ENCODE data around the gene FASN. TPM values are rescaled to one million over a fixed set of nuclear protein-coding genes. Genes with fewer than 3 reads are reported as not detected.

FASN gene
- polyA plus RNA-seq, 1 experiment, result 11.3 TPM

DNA sequence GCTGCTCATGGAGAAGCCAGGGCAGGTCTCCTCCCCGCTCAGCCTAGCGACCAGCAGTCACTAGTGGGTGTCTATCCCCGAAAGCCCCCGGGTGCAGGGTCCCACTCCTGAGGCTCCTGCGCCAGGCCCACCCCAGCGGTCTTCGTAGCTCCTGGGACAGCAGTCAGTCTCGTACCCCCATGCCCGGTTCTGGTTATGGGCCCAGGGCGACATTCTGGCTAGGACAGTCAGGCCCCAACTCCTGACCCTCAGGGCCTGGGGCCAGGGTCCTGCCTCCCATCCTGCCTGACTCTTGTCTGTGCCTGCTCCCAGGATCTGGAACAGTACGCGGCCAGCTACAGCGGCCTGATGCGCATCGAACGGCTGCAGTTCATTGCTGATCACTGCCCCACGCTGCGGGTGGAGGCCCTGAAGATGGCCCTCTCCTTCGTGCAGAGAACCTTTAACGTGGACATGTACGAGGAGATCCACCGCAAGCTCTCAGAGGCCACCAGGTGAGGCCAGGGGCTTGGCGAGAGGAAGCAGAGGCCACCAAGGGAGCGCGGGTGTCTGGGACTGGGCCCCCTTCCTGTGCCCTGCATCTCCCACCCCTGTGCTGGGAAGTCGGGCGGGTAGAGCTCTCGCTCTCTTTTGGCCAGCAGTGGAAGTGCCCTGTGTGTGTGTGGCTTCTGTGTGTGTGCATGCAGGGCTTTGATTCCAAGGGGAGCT lies 44.3 kb downstream of the FASN start:
- DNase-seq (ENCODE audit: low read depth), result no peak
- no peak overlapping the region for H3K4me3 ChIP-seq (ENCODE audit: low read depth, low read length)
- ChIA-PET POLR2A (no interaction called here), CTCF (interaction anchor here (1.2 to 1.4 kb wide), 2 partner anchors 12 to 16 kb away, joined by 3 to 5 read pairs; partner anchors contain the start of genes DCXR and DUS1L)
- peaks cover 48% of the 10 kb centered on the region for H3K36me3 ChIP-seq (ENCODE audit: control insufficient read depth, insufficient read depth, low read length)
- TF ChIP-seq, protein P1, sequence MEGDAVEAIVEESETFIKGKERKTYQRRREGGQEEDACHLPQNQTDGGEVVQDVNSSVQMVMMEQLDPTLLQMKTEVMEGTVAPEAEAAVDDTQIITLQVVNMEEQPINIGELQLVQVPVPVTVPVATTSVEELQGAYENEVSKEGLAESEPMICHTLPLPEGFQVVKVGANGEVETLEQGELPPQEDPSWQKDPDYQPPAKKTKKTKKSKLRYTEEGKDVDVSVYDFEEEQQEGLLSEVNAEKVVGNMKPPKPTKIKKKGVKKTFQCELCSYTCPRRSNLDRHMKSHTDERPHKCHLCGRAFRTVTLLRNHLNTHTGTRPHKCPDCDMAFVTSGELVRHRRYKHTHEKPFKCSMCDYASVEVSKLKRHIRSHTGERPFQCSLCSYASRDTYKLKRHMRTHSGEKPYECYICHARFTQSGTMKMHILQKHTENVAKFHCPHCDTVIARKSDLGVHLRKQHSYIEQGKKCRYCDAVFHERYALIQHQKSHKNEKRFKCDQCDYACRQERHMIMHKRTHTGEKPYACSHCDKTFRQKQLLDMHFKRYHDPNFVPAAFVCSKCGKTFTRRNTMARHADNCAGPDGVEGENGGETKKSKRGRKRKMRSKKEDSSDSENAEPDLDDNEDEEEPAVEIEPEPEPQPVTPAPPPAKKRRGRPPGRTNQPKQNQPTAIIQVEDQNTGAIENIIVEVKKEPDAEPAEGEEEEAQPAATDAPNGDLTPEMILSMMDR (IDR thresholded peaks at IDR 0.05; ENCODE audit: insufficient read depth, low read depth, low read length), result no peak
- H3K27me3 ChIP-seq (ENCODE audit: control insufficient read depth, insufficient read depth, low read length), result no peaks in the 10 kb centered on the region

DNA sequence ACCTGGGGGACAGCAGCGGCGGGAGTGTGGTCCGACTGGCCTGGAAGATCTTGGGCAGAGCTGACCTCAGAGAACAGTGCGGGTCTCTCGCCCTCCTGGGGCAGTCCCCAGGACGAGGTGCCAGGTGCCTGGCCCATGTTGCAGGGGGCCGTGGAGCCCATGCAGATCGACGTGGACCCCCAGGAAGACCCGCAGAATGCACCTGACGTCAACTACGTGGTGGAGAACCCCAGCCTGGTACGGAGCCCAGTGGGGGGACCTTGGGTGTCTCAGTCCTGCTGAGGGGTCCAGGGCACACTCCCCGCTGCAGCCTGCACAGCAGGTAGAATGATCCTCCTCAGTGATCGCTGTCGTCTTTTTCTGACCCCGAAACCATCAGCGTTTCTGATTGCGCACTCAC lies 44.9 kb downstream of the FASN start:
- H3K4me3 ChIP-seq (ENCODE audit: low read depth, low read length), result peak overlapping the region; percentile 87
- TF ChIP-seq, protein P1 (IDR thresholded peaks at IDR 0.05; ENCODE audit: insufficient read depth, low read depth, low read length), result no peak
- ChIA-PET POLR2A (no interaction called here), CTCF (interaction anchor here (1.2 to 1.4 kb wide), 2 partner anchors 12 to 16 kb away, joined by 3 to 5 read pairs; partner anchors contain the start of genes DCXR and DUS1L)
- no peak for DNase-seq (ENCODE audit: low read depth)
- H3K27me3 ChIP-seq (ENCODE audit: control insufficient read depth, insufficient read depth, low read length), result no peaks in the 10 kb centered on the region
- peaks cover 52% of the 10 kb centered on the region for H3K36me3 ChIP-seq (ENCODE audit: control insufficient read depth, insufficient read depth, low read length)

DNA sequence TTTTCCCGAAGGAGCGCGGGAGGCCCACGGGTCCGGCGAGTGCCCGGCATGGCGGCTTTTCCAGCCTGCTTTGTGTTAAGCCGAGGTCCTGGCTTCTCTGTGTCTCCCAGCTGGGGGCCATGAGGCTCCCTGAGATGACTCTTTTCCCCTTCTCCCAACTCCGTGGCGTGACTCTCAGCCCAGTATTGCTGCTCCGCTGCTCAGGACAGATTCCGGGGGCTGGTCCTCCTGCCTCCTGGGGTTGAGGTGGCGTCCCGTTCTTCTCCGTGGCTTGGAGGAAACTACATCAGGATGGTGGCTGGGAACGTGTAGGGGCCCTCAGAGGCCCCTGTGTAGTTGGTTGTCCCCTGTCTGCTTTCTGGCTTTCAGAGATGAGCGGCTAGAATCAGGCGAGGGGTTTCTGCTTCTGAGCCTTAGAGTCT lies 45.4 kb downstream of the FASN start:
- ChIA-PET CTCF (interaction anchor here (1.2 to 1.4 kb wide), 2 partner anchors 13 to 15 kb away, joined by 3 to 5 read pairs; partner anchors contain the start of genes DCXR and DUS1L), POLR2A (no interaction called here)
- Histone ChIP-seq H3K36me3 (ENCODE audit: control insufficient read depth, insufficient read depth, low read length) (peaks cover 55% of the 10 kb centered on the region), H3K4me3 (ENCODE audit: low read depth, low read length) (peak overlapping the region; percentile 87), H3K27me3 (ENCODE audit: control insufficient read depth, insufficient read depth, low read length) (no peaks in the 10 kb centered on the region)
- TF ChIP-seq, protein P1 (IDR thresholded peaks at IDR 0.05; ENCODE audit: insufficient read depth, low read depth, low read length), result no peak
- DNase-seq (ENCODE audit: low read depth), result no peak

DNA sequence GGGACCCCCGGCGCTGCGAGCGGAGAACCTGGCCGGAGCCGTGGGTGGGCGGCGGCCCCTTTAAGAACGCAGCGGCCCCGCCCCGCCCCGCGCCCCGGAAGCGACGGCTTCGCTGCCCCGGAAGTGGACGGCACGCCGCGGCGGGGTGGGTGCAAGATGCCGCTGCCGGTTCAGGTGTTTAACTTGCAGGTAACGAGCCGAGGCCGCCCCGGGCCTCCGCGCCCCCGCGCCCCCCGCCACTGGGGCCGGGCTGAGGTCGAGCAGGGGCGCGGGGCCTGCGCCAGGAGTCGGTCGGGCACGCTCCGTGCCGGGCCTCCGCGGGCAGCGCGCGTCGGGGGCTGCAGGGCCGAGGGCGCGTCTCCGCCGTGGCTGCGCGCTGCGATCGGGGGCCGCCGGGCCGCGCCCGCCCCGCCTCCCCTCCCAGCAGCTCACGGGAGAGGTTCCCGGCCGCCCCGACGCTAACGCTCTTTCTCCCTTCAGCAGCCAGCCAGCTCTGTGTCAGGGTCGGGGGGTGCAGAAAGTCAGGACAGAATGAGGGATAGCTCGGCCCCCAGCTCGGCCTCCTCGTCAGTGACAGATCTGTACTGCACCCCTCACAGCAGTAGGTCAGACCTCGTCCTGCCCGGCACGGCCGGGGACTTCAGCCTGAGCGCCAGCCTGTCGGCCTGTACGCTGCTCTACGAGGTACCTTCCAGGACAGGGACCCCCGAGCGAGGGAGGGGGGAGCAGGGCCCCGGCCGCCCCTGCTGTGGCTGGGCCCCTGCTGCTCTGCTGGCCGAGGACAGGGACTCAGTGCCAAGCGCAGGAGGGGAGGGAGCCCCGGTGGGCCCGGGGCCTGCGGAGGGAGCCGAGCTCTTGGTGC lies 46.0 kb downstream of the FASN start, which contains the start of the genes GPS1 and RFNG:
Gene GPS1 (plus strand): TSS at position 123 of the 862 bp plus-strand sequence. CDS start 34 bp downstream, at position 157.
Gene RFNG (minus strand): TSS at position 36 of the 862 bp plus-strand sequence. CDS start 45 bp downstream, outside the sequence.
- no peak for DNase-seq (ENCODE audit: low read depth)
- Histone ChIP-seq H3K36me3 (ENCODE audit: control insufficient read depth, insufficient read depth, low read length) (peaks cover 51% of the 10 kb centered on the region), H3K27me3 (ENCODE audit: control insufficient read depth, insufficient read depth, low read length) (no peaks in the 10 kb centered on the region), H3K4me3 (ENCODE audit: low read depth, low read length) (peak within 1 kb of the TSS; percentile 87)
- TF ChIP-seq, protein P1 (IDR thresholded peaks at IDR 0.05; ENCODE audit: insufficient read depth, low read depth, low read length), result no peak
- ChIA-PET POLR2A (no interaction called here), CTCF (interaction anchor here (1.5 to 2.9 kb wide), 3 partner anchors 15 to 92 kb away, joined by 7 to 23 read pairs (median 10); partner anchors contain the start of genes DCXR and RAC3)
